T1000 (cell line): Measurements from ENCODE around the gene GPATCH4.
"Not testable (repeated sequence)": the region's sequence is repeated elsewhere in the genome, so short reads cannot be mapped to it uniquely, and the experiment has no call there.

Experiments used
- DNase-seq: peaks from one replicate; lab custom pipeline; 2025; ENCODE audit warnings: mixed read lengths; lab: John Stamatoyannopoulos, UW

GPATCH4 gene

GRCh38 chr1:156601122-156601830 is at the start of gene GPATCH4:
TSS of gene GPATCH4 (minus strand) at chr1:156601479.
- peak; percentile 70 for DNase-seq

GRCh38 chr1:156648951-156649350 is 47.7 kb upstream of the GPATCH4 start:
- DNase-seq: no peak

GRCh38 chr1:156648496-156648895 is 47.2 kb upstream of the GPATCH4 start:
- no peak for DNase-seq

GRCh38 chr1:156647351-156647750 is 46.1 kb upstream of the GPATCH4 start:
- DNase-seq: no peak

- DNase-seq: no peak
These were observed 45.5 kb upstream of the GPATCH4 start for GRCh38 chr1:156646738-156647211.

- DNase-seq: no peak
These were observed 44.4 kb upstream of the GPATCH4 start for GRCh38 chr1:156645666-156646065.

- DNase-seq: no peak
These were observed 43.8 kb upstream of the GPATCH4 start for GRCh38 chr1:156645056-156645455.

GRCh38 chr1:156644640-156645039 is 43.4 kb upstream of the GPATCH4 start:
- DNase-seq: no peak

GRCh38 chr1:156644146-156644545 is 42.9 kb upstream of the GPATCH4 start:
- no peak for DNase-seq

GRCh38 chr1:156643778-156644092 is 42.5 kb upstream of the GPATCH4 start:
- no peak for DNase-seq

- DNase-seq: no peak
These were observed 41.9 kb upstream of the GPATCH4 start for GRCh38 chr1:156643049-156643777.

GRCh38 chr1:156642265-156643048 is 41.2 kb upstream of the GPATCH4 start:
- no peak for DNase-seq

- no peak for DNase-seq
These were observed 40.5 kb upstream of the GPATCH4 start, which contains the start of gene BCAN for GRCh38 chr1:156641761-156642264. TSS of gene BCAN (plus strand) at chr1:156642117. CDS start at chr1:156646055, 3,938 bp downstream.

- no peak for DNase-seq
These were observed 39.8 kb upstream of the GPATCH4 start for GRCh38 chr1:156640842-156641706.

- peak; percentile 28 for DNase-seq
These were observed 38.4 kb upstream of the GPATCH4 start for GRCh38 chr1:156639601-156640101.

GRCh38 chr1:156638189-156638985 is 37.1 kb upstream of the GPATCH4 start:
- DNase-seq: no peak

- no peak for DNase-seq
These were observed 31.1 kb upstream of the GPATCH4 start for GRCh38 chr1:156632355-156632754.

- not testable (repeated sequence) for DNase-seq
These were observed 29.9 kb upstream of the GPATCH4 start for GRCh38 chr1:156631152-156631551.

- no peak for DNase-seq
These were observed 28.7 kb upstream of the GPATCH4 start for GRCh38 chr1:156629823-156630449.
